SK-N-SH (cell line): ENCODE results near the gene ARMC9. TPM values are rescaled to one million over a fixed set of nuclear protein-coding genes. Genes with fewer than 3 reads are reported as not detected.

Experiments used
- CTCF ChIA-PET: fragments of 300-600, 350-600 bp; formaldehyde crosslinking; extraction: SDS; loops from one replicate; lab custom pipeline; 2021; lab: Yijun Ruan, JAX
- POLR2A ChIA-PET: fragments of 350-600 bp; sonication (Branson Sonifier 250); formaldehyde crosslinking; extraction: SDS; loops from one replicate; lab custom pipeline; 2020; ENCODE audit warnings: antibody characterized with exemption, inconsistent platforms; lab: Yijun Ruan, JAX
- DNase-seq: peaks from one replicate; pipeline ENCODE4 v3.0.0; 2012
- H2AFZ ChIP-seq: fragments of 200-600 bp; sonication (generic); 2 replicates; pipeline ENCODE4 v1.8.1; 2016; ENCODE audit warnings: antibody characterized with exemption, mild to moderate bottlenecking, low read depth
- H3F3A ChIP-seq: fragments of 200-600 bp; sonication (generic); replicated peaks from 2 replicates; pipeline ENCODE3; 2016; ENCODE audit warnings: antibody characterized with exemption, mild to moderate bottlenecking; ENCODE audit not compliant: insufficient read depth
- H3K27ac ChIP-seq, 2 experiments: fragments of 200-500 bp in 1 of 2; fragments of 200-600 bp in 1 of 2; sonication (Bioruptor generic) in 1 of 2; sonication (generic), shearing (Covaris generic) in 1 of 2; 2 replicates each; pipeline versions ENCODE4 v1.5.1 to v1.6.1; 2014 to 2016; ENCODE audit warnings: low read depth in 2 of 2, inconsistent platforms in 1 of 2, low read length in 1 of 2, mild to moderate bottlenecking in 1 of 2, mixed read lengths in 1 of 2
- H3K27me3 ChIP-seq: fragments of 200-600 bp; sonication (generic), shearing (Covaris generic); 2 replicates; pipeline ENCODE4 v1.6.1; 2016; ENCODE audit warnings: mixed run types; ENCODE audit not compliant: insufficient read depth
- H3K36me3 ChIP-seq, 2 experiments: fragments of 200-500 bp in 1 of 2; fragments of 200-600 bp in 1 of 2; sonication (Bioruptor generic) in 1 of 2; sonication (generic) in 1 of 2; replicated peaks in 1 of 2; 2 replicates each; pipeline versions ENCODE3 to v1.5.1; 2014 to 2016; ENCODE audit warnings: low read length in 1 of 2, mild to moderate bottlenecking in 1 of 2; ENCODE audit not compliant: insufficient read depth in 2 of 2, control insufficient read depth in 1 of 2
- H3K4me1 ChIP-seq, 2 experiments: fragments of 200-500 bp in 1 of 2; fragments of 200-600 bp in 1 of 2; sonication (Bioruptor generic) in 1 of 2; sonication (generic), shearing (Covaris generic) in 1 of 2; 2 replicates each; pipeline versions ENCODE4 v1.5.1 to v1.6.1; 2014 to 2016; ENCODE audit warnings: low read depth in 1 of 2, low read length in 1 of 2, mixed run types in 1 of 2; ENCODE audit not compliant: insufficient read depth in 2 of 2, control insufficient read depth in 1 of 2
- H3K4me2 ChIP-seq: fragments of 200-600 bp; sonication (generic), shearing (Covaris generic); 2 replicates; pipeline ENCODE4 v1.6.1; 2017; ENCODE audit warnings: mixed run types
- H3K4me3 ChIP-seq, 2 experiments: fragments of 200-500 bp in 1 of 2; fragments of 200-600 bp in 1 of 2; sonication (Bioruptor generic) in 1 of 2; sonication (generic), shearing (Covaris generic) in 1 of 2; 2 replicates each; pipeline versions ENCODE4 v1.5.1 to v1.8.1; 2014 to 2016; ENCODE audit warnings: low read depth in 2 of 2, inconsistent platforms in 1 of 2, low read length in 1 of 2, mild to moderate bottlenecking in 1 of 2, mixed read lengths in 1 of 2, moderate library complexity in 1 of 2
- H3K79me2 ChIP-seq: fragments of 200-600 bp; sonication (generic); 2 replicates; pipeline ENCODE4 v1.8.1; 2017; ENCODE audit warnings: mild to moderate bottlenecking; ENCODE audit not compliant: insufficient read depth
- H3K9ac ChIP-seq: fragments of 200-600 bp; sonication (generic); 2 replicates; pipeline ENCODE4 v1.6.1; 2017; ENCODE audit warnings: mixed run types
- H3K9me2 ChIP-seq: fragments of 200-600 bp; sonication (generic); 2 replicates; pipeline ENCODE4 v1.6.1; 2017; ENCODE audit warnings: mixed run types
- H3K9me3 ChIP-seq: fragments of 200-600 bp; sonication (generic); 2 replicates; pipeline ENCODE4 v1.6.1; 2017; ENCODE audit warnings: mixed run types, mild to moderate bottlenecking, moderate library complexity
- H4K20me1 ChIP-seq: fragments of 200-600 bp; sonication (generic); 2 replicates; pipeline ENCODE4 v1.6.1; 2017; ENCODE audit warnings: mild to moderate bottlenecking, mixed run types; ENCODE audit not compliant: insufficient read depth
- CHD2 ChIP-seq: fragments of 150-350 bp; IDR thresholded peaks from 2 replicates; pipeline ENCODE4 v1.6.1; 2018; ENCODE audit warnings: low read length; ENCODE audit not compliant: partially characterized antibody
- ELF1 ChIP-seq: IDR thresholded peaks from 2 replicates; pipeline ENCODE4 v1.4.0; 2012
- GABPA ChIP-seq: IDR thresholded peaks from 2 replicates; pipeline ENCODE4 v1.4.0; 2012; ENCODE audit warnings: low read depth, mild to moderate bottlenecking
- IRF3 ChIP-seq: fragments of 150-350 bp; IDR thresholded peaks from 2 replicates; pipeline ENCODE4 v1.6.1; 2016; ENCODE audit warnings: mild to moderate bottlenecking, low read depth, low read length
- JUND ChIP-seq: IDR thresholded peaks from 2 replicates; pipeline ENCODE4 v1.4.0; 2012
- MAX ChIP-seq: IDR thresholded peaks from 2 replicates; pipeline ENCODE4 v1.4.0; 2012; ENCODE audit warnings: low read depth
- MEF2A ChIP-seq: IDR thresholded peaks from 2 replicates; pipeline ENCODE4 v1.4.0; 2012; ENCODE audit warnings: low read depth, borderline replicate concordance
- MXI1 ChIP-seq: IDR thresholded peaks from 2 replicates; pipeline ENCODE4 v1.6.1; 2012; ENCODE audit warnings: mild to moderate bottlenecking, low read depth, low read length, improper control_type of control experiment
- NFIC ChIP-seq: IDR thresholded peaks from 2 replicates; pipeline ENCODE4 v1.4.0; 2012; ENCODE audit warnings: borderline replicate concordance
- NRF1 ChIP-seq: IDR thresholded peaks from 2 replicates; pipeline ENCODE4 v1.6.1; 2012; ENCODE audit warnings: low read depth, mild to moderate bottlenecking, low read length
- PBX3 ChIP-seq: IDR thresholded peaks from 2 replicates; pipeline ENCODE4; 2012
- RCOR1 ChIP-seq: fragments of 150-350 bp; IDR thresholded peaks from 2 replicates; pipeline ENCODE4 v1.6.1; 2017; ENCODE audit warnings: antibody characterized with exemption, low read length
- RFX5 ChIP-seq: IDR thresholded peaks from 2 replicates; pipeline ENCODE4 v1.6.1; 2012; ENCODE audit warnings: mild to moderate bottlenecking, improper control_type of control experiment, low read length
- SIN3A ChIP-seq: IDR thresholded peaks from 2 replicates; pipeline ENCODE4 v1.6.1; 2012; ENCODE audit warnings: low read depth, mild to moderate bottlenecking, low read length, moderate library complexity, borderline replicate concordance
- TAF1 ChIP-seq: IDR thresholded peaks from 2 replicates; pipeline ENCODE4 v1.6.1; 2012; ENCODE audit warnings: low read depth, mild to moderate bottlenecking, low read length, moderate library complexity, borderline replicate concordance
- TCF12 ChIP-seq: IDR thresholded peaks from 2 replicates; pipeline ENCODE4 v1.4.0; 2012
- USF1 ChIP-seq: IDR thresholded peaks from 2 replicates; pipeline ENCODE4 v1.4.0; 2012; ENCODE audit warnings: low read depth, borderline replicate concordance
- USF2 ChIP-seq: fragments of 150-350 bp; IDR thresholded peaks from 2 replicates; pipeline ENCODE4 v1.6.1; 2017; ENCODE audit warnings: antibody characterized with exemption, low read length, low read depth, borderline replicate concordance
- YY1 ChIP-seq: IDR thresholded peaks from 2 replicates; pipeline ENCODE4 v1.4.0; 2012; ENCODE audit warnings: low read depth, mild to moderate bottlenecking
- ZBTB33 ChIP-seq: IDR thresholded peaks from 2 replicates; pipeline ENCODE4 v1.4.0; 2012; ENCODE audit warnings: low read depth, borderline replicate concordance
- WGBS: methylation state at CpG from one replicate; pipeline ENCODE4 v1.1.6; 2017; ENCODE audit warnings: low lambda C conversion rate; 5-methylcytosine and 5-hydroxymethylcytosine counted together
- polyA plus RNA-seq, 3 experiments: library from polyadenylated mRNA; depleted of rRNA; stranded (reverse); fragments of >200 nt; gene quantifications; 2 replicates each; pipeline ENCODE4 v1.2.3, GENCODE V29; 2012

ARMC9 gene
- polyA plus RNA-seq, 1 of the 3 experiments (the other 2 are of a cell fraction) = 25.3 TPM

GRCh38 chr2:231204581-231204980, 6.2 kb downstream of the ARMC9 start:
- H4K20me1 ChIP-seq = no peaks in the 10 kb centered on the region; the same call in 1 of the 2 replicates
- no peak overlapping the region for H2AFZ ChIP-seq
- no peak overlapping the region for H3K4me2 ChIP-seq
- peaks cover 44% of the 10 kb centered on the region for H3K79me2 ChIP-seq
- no peak for TF ChIP-seq NFIC
- TF ChIP-seq MXI1 = no peak
- no peak for TF ChIP-seq MEF2A
- no peak for TF ChIP-seq JUND
- no peak for TF ChIP-seq ELF1
- TF ChIP-seq SIN3A = no peak
- TF ChIP-seq MAX = no peak
- TF ChIP-seq USF1 = no peak
- TF ChIP-seq TCF12 = no peak
- TF ChIP-seq GABPA = no peak
- no peak for TF ChIP-seq ZBTB33
- TF ChIP-seq NRF1 = no peak
- TF ChIP-seq TAF1 = no peak
- TF ChIP-seq, all 33 proteins: peak for 0
- no peak for DNase-seq
- Histone ChIP-seq H3K9me2 (no peaks in the 10 kb centered on the region), H3K27me3 (no peaks in the 10 kb centered on the region), H3K36me3 (peaks cover 5 to 14% of the 10 kb centered on the region in 2 experiments), H3K9me3 (no peaks in the 10 kb centered on the region), H3K9ac (no peak overlapping the region), H3K4me1 (peaks cover 9% of the 10 kb centered on the region in 2 experiments; a peak in 2 of 4 replicates), H3F3A (peaks cover 4% of the 10 kb centered on the region), H3K4me3 (no peak overlapping the region), H3K27ac (no peak overlapping the region)
- ChIA-PET CTCF (no interaction called here), POLR2A (no interaction called here)
- WGBS = 93% methylated on average over 5 of the region's 5 CpGs

- H3K4me1 ChIP-seq = no peaks in the 10 kb centered on the region
- H3K4me3 ChIP-seq = no peak overlapping the region
- H3K27ac ChIP-seq = no peak overlapping the region
- no peaks in the 10 kb centered on the region; the same call in 1 of the 2 replicates for H4K20me1 ChIP-seq
- 95% methylated on average over 4 of the region's 4 CpGs for WGBS
- H3K27me3 ChIP-seq = no peaks in the 10 kb centered on the region
- no peak for TF ChIP-seq NFIC
- TF ChIP-seq RCOR1 = no peak
- no peak for TF ChIP-seq NRF1
- no peak for TF ChIP-seq CHD2
- TF ChIP-seq GABPA = no peak
- no peak for TF ChIP-seq YY1
- TF ChIP-seq RFX5 = no peak
- no peak for TF ChIP-seq IRF3
- no peak for TF ChIP-seq USF2
- no peak for TF ChIP-seq PBX3
- TF ChIP-seq USF1 = no peak
- ChIA-PET POLR2A (no interaction called here), CTCF (no interaction called here)
- H2AFZ ChIP-seq = no peak overlapping the region
- H3K9ac ChIP-seq = no peak overlapping the region
- no peaks in the 10 kb centered on the region for H3K9me3 ChIP-seq
- H3K79me2 ChIP-seq = peaks cover 15% of the 10 kb centered on the region; the same call in 1 of the 2 replicates
- no peak overlapping the region for H3K4me2 ChIP-seq
- no peaks in the 10 kb centered on the region for H3F3A ChIP-seq
- no peak for DNase-seq
- peaks cover 14 to 23% of the 10 kb centered on the region in 2 experiments for H3K36me3 ChIP-seq
- H3K9me2 ChIP-seq = no peaks in the 10 kb centered on the region
Measured at GRCh38 chr2:231207734-231208133, 9.3 kb downstream of the ARMC9 start.
